Myocyte (in vitro differentiated cells): ENCODE data around the gene SGTA. TPM values are rescaled to one million over a fixed set of nuclear protein-coding genes. Genes with fewer than 3 reads are reported as not detected.
"Not testable (repeated sequence)": the region's sequence is repeated elsewhere in the genome, so short reads cannot be mapped to it uniquely, and the experiment has no call there.

Experiments used
- DNase-seq: peaks from one replicate; pipeline ENCODE4 v3.0.0-alpha.2; 2012; ENCODE audit warnings: low read depth
- total RNA-seq: library from RNA; depleted of rRNA; stranded (reverse); fragments of >200 nt; gene quantifications from 2 replicates; pipeline ENCODE4 v1.2.3, GENCODE V29; 2014

SGTA gene
- total RNA-seq, 1 donor from 2014 or later = 82.5 TPM

DNA sequence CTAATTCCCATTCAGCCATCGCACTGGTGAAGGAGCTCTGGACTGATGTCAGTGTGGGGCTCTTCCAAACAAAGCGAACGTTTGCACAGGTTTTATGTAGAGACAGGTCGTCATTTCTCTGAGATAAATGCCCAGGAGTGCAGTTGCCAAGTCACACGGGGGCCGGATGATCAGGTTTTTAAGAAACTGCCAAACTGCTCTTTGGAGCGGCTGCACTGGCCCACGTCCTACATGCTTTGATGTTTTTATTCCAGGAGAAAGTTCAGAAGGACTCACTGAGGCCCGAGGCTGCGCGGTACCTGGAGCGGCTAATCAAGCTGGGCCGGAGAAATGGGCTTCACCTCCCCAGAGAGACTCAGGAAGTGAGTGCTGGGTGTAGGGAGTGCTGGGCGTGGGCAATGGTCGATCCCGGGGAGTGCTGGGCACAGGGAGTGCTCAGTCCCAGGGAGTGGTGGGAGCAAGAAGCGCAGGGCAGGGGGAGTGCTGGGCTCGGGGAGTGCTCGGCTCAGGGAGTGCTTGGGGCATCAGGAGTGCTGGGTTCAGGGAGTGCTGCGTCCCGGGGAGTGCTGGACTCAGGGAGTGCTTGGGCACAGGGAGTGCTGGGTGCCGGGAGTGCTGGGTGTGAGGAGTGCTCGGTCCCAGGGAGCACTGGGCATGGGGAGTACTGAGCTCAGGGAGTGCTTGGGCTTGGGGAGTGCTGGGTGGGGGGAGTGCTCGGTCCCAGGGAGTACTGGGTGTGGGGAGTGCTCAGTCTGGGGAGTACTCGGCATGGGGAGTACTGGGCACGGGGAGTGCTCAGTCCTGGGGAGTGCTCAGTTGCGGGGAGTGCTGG is 13.0 kb upstream of the SGTA start:
- DNase-seq = no peak

DNA sequence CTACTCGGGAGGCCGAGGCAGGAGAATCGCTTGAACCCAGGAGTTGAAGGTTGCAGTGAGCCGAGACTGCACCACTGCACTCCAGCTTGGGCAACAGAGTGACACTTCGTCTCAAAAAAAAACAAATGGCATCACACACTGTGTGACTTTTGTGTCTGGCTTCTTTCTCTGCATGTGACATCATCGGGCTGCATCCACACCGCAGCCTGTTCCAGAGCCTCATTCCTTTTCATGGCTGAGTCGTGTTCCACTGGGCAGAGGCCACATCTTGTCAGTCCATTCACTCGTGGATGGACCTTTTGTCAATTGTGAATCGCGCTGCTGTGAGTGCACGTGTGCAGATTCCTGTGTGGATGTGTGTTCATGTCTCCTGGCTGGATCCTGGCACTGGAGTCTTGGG is 10.5 kb upstream of the SGTA start:
- no peak for DNase-seq

DNA sequence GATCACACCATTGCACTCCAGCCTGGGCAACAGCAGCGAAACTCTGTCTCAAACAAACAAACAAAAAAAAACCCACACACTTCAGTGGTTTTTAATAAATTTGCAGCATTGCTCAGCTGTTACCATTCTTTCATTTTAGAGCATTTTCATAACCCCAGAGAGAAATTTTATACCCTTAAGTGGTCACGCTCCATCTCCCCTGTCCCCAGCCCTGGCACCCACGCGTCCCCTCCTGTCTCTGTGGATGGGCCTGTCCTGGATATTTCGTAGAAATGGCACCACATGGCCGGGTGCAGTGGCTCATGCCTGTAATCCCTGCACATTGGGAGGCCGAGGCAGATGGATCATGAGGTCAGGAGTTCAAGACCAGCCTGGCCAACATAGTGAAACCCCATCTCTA is 10.1 kb upstream of the SGTA start:
- DNase-seq = no peak

DNA sequence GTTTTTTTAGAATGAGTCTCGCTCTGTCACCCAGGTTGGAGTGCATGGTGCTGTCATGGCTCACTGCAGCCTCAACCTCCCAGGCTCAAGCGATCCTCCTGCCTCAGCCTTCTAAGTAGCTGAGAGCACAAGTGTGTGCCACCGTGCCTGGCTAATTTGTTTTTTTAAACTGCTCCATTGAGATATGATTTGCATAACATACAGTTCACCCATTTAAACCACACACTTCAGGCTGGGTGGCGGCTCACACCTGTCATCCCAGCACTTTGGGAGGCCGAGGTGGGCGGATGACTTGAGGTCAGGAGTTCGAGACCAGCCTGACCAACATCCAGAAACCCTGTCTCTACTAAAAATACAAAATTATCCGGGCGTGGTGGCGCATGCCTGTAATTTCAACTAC is 9.6 kb upstream of the SGTA start:
- DNase-seq = not testable (repeated sequence)

DNA sequence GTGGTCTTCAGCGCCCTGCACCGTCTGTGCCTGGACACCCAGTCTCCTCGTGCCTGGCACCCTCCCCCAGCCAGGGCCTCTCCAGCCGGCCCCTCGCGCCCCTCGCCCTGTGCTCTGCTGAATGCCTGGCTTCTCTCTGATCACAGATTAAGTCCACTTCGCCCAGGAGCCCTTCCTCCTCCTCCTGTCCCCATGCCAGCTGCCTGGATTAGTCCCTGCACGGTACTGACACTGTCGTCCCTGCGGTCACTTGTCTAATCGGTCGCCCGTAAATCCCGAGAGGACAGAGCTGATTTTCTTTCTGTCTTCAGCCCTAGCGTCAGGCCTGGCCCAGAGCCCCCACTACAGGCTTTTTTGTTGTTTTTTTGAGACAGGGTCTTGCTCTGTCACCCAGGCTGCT is 8.8 kb upstream of the SGTA start:
- DNase-seq = no peak

DNA sequence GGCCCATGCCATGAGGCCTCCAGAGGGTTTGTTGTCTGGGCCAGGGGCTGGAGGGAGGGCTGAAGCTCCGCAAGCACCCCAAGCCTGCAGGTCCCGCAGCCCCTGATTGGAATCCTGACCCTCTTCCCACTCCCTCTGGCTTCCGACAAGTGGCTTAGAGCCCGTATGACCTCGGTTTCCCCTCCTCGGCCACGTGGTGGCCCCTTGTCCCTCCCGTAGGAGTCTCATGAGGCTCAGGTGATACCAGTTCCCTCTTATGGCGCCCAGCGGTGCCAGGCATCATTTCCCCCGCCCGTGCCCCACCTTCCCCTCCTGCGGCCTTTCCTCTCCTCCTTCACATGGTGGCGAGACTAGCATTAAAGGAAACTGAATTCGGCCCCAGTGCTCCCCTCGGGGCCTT is 8.4 kb upstream of the SGTA start:
- no peak for DNase-seq

DNA sequence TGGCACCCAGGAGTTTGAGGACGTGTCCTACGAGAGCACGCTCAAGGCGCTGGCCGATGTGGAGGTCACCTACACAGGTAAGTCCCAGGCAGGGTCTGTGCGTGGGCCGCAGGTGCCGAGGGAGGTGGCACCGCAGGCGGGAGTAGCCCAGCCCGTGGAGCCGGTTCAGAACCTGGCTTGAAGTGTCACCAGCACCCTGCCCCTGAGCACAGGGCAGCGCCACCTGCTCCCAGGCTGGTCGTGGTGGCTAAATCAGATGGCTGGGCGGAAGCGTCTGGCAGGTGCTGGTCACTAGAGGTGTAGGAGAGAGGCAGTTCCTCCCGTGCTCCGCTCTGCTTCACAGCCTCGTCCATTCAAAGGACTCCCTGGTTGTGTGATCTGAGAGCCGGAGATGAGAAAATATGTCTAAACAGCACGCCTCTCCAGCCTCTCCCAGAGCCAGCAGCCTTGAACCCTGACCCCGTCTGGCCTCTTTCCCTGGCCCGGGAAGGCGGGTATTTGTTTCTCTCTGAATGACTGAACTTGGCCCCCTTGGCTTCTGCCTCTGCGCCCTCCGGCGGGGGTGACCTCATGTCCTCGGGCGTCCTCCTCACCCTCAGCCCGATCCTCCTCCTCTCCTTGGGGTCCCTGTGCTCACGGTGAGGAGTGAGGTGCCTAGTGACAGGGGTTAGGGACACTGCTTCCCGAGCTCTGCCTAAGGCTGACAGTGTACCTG is 7.6 kb upstream of the SGTA start:
- no peak for DNase-seq

DNA sequence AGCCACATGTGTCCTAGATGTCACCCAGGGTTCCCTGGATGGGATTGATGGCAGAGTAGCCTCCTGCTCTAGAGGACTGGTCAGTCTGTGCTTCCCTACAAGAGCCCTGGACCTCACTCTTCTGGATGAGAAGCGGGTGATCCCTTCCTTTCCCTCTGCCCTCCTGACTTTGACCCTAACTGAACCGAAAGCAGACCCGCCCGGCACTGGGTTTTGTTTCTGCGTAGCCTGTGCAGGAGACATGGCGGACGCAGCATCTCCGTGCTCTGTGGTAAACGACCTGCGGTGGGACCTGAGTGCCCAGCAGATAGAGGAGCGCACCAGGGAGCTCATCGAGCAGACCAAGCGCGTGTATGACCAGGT is 7.1 kb upstream of the SGTA start:
- DNase-seq = no peak

DNA sequence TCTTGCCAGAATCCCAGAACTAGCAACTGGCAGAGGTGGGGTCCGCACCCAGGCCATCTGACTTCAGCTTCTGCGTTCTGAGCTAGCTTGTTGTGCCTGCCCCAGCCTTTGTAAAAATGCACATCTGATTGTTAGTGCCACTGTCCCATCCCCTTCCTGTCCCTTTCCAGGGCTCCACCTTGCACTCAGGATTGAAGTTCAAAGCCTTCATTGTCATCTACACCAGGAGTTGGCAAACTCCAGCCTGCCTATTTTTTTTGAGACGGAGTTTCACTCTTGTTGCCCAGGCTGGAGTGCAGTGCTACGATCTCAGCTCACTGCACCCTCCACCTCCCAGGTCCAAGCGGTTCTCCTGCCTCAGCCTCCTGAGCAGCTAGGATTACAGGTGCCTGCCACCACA is 5.2 kb upstream of the SGTA start:
- DNase-seq = no peak

DNA sequence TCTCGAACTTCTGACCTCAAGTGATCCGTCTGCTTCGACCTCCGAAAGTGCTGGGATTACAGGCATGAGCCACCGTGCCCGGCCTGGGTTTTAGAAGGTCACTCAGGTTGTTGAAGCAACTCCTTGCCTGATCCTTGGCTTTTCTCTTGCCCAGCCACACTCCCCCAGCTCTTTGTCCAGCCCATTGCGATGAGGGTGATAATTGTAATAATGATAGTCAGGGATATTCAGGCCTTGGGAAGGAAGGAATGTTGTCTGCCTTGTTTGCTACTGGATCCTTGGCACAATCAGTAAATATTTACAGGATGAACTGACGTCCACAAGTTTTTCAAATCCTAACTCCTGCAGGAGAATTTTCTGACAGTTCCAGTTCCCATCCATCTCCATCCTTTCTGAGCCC is 4.0 kb upstream of the SGTA start:
- DNase-seq = no peak

DNA sequence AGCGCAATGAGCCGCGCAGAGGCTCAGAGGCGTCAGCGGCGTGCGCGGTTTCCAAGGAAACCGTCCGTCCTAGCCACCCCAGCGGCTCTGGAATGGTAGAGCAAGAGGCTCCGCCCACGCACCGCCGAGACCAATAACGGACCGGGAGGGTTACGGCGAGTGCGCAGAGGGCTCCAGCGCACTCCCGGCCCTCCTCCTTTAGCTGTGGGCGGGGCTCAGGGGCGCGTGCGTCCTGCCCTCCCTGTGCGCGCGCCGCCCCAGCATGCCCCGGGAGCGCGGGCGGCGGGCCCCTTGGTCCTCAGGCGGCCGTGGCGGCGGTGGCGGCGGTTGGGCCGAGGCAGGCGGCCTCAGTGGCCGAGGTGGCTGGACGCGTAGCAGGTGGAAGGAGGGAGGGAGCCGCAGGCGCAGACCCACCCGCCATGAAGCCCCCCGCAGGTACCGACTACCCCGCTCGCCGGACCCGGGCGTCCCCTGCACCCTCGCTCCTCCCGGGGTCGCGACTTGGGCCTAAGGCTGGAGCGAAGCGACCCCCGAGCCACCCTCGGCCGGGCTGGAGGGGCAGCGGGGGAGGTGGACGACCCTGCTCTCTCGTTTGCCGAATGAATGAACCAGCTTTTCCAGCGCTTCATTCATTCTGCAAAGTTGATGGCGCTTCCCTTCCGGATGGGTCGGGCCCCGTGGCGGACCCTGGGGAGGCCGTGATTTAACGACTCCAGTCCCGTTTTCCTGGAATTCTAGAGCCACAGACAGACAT is 2.3 kb upstream of the SGTA start, which contains the start of gene THOP1:
TSS of gene THOP1 (plus strand) at position 260 of the 754 bp plus-strand sequence. CDS start at position 420, 160 bp downstream.
- peak; percentile 99 for DNase-seq

DNA sequence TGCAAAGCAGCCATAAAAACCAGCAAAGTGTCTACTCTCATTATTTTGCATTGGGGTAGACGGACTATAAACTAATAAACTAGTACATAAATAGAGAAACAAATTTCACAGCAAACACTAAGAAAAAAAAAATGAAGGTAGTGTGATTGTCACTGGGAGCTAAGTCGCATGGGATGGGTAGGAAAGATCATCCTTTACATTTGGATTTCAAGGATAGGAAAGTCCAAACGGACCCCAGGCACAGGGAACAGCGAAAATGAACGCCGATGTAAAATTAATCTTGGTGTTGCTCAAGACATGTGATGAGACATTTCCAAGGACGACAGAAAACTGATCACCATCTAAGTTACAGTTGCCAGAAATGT is 690 bp upstream of the SGTA start:
- DNase-seq = no peak

DNA sequence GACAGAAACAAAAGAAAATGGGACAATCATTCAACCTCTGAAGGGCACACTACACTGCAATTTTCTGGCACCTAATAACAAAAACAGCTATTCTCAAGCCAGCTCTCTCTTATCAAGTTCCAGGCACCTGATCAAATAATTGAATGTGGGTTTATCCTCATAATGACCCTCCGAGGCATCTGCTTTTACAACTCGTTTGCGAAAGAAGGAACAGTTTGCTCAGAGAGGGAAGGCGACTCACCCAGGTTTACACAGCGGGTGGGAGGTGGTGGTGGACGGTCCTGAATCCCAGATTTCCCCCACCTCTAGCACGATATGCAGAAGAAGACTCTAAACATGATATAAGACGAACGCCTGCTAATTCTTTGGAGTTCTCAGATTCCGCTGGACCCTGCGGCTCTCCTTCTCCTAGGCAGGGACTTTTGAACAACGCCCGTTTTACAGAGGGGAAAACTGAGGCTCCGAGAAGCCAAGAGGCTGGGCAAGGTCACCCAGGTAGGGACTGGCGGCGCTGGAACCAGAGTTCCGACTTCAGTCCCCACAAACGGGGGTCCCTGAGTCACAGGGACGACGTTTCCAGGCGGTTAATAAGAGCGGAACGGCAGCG is 641 bp downstream of the SGTA start:
- no peak for DNase-seq

DNA sequence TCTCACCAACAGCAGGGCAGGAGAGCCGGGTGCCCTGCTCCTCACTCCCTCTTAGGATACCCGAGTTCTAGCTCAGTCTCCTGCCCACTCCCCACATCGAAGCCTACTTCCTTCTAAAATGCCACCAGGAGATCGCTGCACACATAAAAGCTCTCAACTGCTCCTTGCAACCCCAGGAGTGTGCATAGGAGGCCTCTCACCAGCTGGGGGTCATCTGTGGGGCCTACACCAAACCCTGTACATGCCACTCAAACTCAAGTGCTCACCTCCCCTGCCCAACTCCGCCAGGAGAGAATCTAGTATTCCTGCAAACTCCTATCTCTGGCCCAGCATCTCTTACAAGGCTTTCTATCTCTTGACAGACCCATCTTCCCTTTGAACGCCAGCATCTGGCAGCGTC is 2.8 kb downstream of the SGTA start:
- no peak for DNase-seq

DNA sequence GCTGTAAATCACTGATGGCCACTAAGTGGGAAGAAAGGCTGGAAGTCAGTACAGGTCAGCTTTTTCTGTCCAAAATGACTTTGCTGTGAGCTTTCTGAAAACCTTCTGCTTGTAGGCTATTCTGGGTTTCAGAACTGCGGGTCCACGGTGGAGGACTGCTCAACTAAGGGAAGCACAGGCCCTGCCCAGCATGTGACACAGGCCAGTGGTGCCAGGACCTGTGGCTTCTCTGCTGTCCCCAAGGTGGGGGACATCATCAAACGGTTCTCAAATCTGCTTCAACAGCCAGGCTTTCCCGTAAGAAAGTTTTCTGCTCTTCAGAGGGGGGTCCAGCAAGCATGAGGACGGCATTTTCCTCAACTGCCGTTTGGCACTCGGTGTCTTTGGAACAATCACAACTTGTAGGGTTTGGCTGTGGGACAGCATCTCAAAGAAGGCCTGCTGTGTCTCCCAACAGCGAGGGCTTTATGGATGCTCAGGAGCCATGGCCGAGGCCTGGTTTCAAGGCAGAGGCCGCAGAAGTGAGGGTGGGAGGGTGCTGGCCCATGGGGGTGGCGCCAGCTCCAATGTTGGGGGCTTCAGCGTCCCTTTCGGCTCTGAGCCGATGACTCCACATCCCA is 3.8 kb downstream of the SGTA start:
- no peak for DNase-seq

DNA sequence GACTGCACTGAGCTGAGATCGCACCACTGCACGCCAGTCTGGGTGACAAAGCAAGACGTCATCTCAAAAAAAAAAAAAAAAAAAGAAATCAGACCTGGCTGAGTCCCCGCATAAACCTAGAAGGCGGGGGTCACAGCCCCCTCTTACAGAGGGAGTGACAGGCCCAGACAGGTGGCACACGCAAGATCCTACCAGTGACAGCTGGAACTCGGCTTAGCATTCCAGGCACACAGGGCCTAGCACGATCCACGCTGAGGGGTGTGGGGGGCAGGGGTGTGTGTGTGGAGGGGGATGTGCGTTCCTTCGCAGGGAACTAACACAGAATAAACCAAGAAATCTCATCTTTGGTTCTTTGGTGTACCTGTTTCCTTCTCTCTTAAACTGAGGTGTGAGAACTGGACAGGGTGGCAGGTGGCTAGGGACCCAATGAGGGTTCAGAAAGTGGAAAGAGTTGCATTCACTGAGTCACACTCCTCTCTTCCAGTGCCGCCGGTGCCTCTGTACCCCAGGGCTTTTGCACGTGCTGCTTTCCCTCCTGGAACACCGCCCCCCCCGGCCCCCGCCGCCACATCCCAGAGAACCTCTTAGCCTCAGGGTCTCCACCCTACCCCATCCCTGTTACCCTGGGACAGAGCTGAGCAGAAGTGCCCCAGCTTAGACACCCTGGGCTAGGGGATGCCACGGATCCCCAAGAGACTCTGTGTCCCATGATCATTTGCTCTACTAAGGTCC is 5.0 kb downstream of the SGTA start:
- peak; percentile 51 for DNase-seq

DNA sequence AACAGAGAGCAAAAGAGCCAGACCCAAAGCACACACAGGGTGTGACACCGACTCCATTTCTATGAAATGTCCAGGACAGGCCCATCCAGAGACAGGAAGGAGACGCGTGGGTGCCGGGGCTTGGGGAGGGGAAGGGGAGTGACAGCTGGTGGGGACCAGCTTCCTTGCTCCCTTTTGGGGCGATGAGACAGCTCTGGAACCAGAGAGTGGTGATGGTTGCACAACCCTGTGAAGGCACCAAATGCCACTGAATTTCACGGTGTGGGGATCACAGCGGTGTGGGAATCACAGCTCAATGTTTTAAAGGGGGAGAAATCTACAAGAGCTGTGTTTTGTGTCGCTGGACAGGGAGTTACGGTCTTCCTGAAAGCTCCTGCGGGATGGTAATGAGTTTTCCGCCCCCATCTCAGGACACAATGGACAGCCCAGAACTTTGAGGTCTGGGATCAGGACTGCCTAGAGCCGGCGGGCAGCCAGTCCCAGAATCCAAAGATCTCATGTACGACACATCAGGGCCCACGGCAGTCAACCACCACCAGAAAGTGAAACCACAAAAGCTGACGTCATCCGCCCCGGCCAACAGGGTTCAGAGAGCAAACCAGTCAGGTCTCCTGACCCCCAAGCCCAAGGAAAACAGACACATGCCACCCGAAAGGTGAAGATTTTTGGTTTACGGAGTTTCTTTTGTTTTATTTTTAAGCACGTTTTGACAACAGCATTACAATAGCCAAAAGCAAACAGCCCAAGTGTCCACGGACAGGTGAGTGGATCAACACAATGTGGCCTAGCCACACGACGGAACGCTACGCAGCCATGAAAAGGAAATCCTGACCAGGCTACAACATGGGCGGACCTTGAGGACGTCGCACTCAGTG is 7.3 kb downstream of the SGTA start:
- peak; percentile 89 for DNase-seq

DNA sequence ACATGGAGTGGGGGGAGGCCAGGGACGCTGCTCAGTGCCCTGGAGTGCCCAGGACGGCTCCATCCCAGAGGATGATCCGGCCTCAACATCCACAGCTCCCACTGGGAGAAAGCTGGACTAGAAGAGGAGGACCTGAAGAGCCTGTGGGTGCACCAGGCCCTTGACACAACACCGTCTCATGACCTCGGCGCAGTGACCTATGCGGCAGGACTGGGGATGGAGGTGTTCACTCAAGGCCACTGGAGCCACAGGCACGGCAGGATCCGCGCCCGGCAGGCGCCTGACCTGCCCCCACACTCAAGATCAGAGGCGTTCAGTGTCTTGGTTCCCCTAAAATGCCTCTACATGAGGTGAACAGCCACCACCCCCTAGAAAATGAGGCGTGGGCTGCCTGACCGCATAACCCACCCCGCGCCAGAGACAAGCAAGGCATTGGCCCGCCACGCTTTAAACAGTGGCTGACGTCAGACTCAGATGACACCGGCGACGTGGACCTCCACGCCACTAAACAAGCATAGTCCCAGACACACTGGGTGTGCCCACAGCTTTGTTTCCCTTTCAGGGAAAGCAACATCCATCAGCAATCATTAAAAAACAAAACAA is 8.0 kb downstream of the SGTA start:
- DNase-seq = peak; percentile 46

DNA sequence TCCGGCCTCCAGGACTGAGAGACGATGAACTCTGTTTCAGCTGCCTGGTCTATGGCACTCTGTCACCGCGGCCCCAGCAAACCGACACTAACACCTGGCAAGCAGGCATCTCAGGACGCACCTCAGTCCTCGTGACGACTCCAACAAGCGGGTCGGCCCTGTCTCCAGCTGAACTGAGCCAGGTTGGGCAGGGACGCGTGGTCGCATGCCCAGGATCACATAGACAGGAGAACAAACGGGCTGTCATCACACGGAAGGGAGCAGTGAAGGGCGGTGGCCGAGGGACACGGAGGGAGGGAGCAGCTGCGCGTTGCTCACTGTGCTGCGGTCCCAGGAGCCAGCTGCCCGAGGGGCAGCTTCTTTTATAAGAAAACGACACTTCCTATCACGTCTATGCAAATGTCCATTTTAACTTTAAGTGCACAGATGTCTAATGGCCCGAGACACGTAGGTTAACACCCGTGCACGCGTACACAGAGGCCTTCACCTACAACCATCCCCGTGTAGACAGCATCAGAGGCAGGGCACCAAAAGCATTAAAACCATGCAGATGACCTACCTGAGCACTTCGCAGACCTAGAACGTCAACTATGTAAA is 8.9 kb downstream of the SGTA start:
- no peak for DNase-seq
